Measurements from ENCODE around the gene GPN2.

GPN2 gene

GRCh38 chr1:26831546-26832248 is 58.4 kb downstream of the GPN2 start:
- no peak for DNase-seq (ENCODE audit: low spot score)

GRCh38 chr1:26831059-26831458 is 59.0 kb downstream of the GPN2 start:
- no peak for DNase-seq (ENCODE audit: low spot score)

GRCh38 chr1:26829184-26829911 is 60.7 kb downstream of the GPN2 start:
- DNase-seq (ENCODE audit: low spot score) = no peak

- DNase-seq (ENCODE audit: low spot score) = no peak
Observed at GRCh38 chr1:26828411-26828991, 61.6 kb downstream of the GPN2 start.

- no peak for DNase-seq (ENCODE audit: low spot score)
Observed at GRCh38 chr1:26827663-26828062, 62.4 kb downstream of the GPN2 start.

- no peak for DNase-seq (ENCODE audit: low spot score)
Observed at GRCh38 chr1:26827106-26827604, 62.9 kb downstream of the GPN2 start.

GRCh38 chr1:26826261-26827105 is 63.6 kb downstream of the GPN2 start, which contains the start of gene ZDHHC18:
Gene ZDHHC18 (plus strand): TSS chr1:26826688. CDS start chr1:26826805, 117 bp downstream.
- DNase-seq (ENCODE audit: low spot score) = peak; percentile 84

Measured in left forelimb (tissue), 1 donor.